ENCODE measurements around the gene MAP1LC3A. TPM values are rescaled to one million over a fixed set of nuclear protein-coding genes. Genes with fewer than 3 reads are reported as not detected.
A peak's percentile ranks its signal among the peaks of the same experiment; 100 is the strongest.
"Not testable (repeated sequence)": the region's sequence is repeated elsewhere in the genome, so short reads cannot be mapped to it uniquely, and the experiment has no call there.

MAP1LC3A gene
- 1.3 TPM for polyA plus RNA-seq (2012; ENCODE audit: missing spikeins)

GRCh38 chr20:34558320-34559218, at the start of gene MAP1LC3A:
Gene MAP1LC3A (plus strand): TSS chr20:34558718. CDS start chr20:34558869, 151 bp downstream.
- TF ChIP-seq POLR2AphosphoS5 (IDR thresholded peaks at IDR 0.05; ENCODE audit: low read depth, low read length) = no peak
- no peak for TF ChIP-seq POLR2A (IDR thresholded peaks at IDR 0.05; ENCODE audit: low read depth, low read length)
- TF ChIP-seq TAF1 (IDR thresholded peaks at IDR 0.05; ENCODE audit: borderline replicate concordance, low read depth, low read length) = no peak
- peak; percentile 87 for DNase-seq (ENCODE audit: insufficient read length)
- FAIRE-seq = peak; percentile 94

- TF ChIP-seq POLR2AphosphoS5 (IDR thresholded peaks at IDR 0.05; ENCODE audit: low read depth, low read length) = no peak
- no peak for TF ChIP-seq TAF1 (IDR thresholded peaks at IDR 0.05; ENCODE audit: borderline replicate concordance, low read depth, low read length)
- no peak for TF ChIP-seq POLR2A (IDR thresholded peaks at IDR 0.05; ENCODE audit: low read depth, low read length)
- FAIRE-seq = no peak
Observed at GRCh38 chr20:34510575-34510974, 47.9 kb upstream of the MAP1LC3A start.

GRCh38 chr20:34511891-34512265, 46.6 kb upstream of the MAP1LC3A start:
- DNase-seq (ENCODE audit: insufficient read length) = no peak
- no peak for FAIRE-seq
- TF ChIP-seq POLR2AphosphoS5 (IDR thresholded peaks at IDR 0.05; ENCODE audit: low read depth, low read length) (no peak), TAF1 (IDR thresholded peaks at IDR 0.05; ENCODE audit: borderline replicate concordance, low read depth, low read length) (no peak), POLR2A (IDR thresholded peaks at IDR 0.05; ENCODE audit: low read depth, low read length) (no peak)

More at GRCh38 chr20:34510575-34510974, 47.9 kb upstream of the MAP1LC3A start:
- DNase-seq (ENCODE audit: insufficient read length) = no peak

GRCh38 chr20:34512266-34512954, 46.1 kb upstream of the MAP1LC3A start:
- FAIRE-seq = no peak
- no peak for DNase-seq (ENCODE audit: insufficient read length)
- TF ChIP-seq POLR2AphosphoS5 (IDR thresholded peaks at IDR 0.05; ENCODE audit: low read depth, low read length) = no peak
- TF ChIP-seq TAF1 (IDR thresholded peaks at IDR 0.05; ENCODE audit: borderline replicate concordance, low read depth, low read length) = no peak
- no peak for TF ChIP-seq POLR2A (IDR thresholded peaks at IDR 0.05; ENCODE audit: low read depth, low read length)

GRCh38 chr20:34512955-34513419, 45.5 kb upstream of the MAP1LC3A start:
- TF ChIP-seq POLR2AphosphoS5 (IDR thresholded peaks at IDR 0.05; ENCODE audit: low read depth, low read length) (no peak), POLR2A (IDR thresholded peaks at IDR 0.05; ENCODE audit: low read depth, low read length) (no peak), TAF1 (IDR thresholded peaks at IDR 0.05; ENCODE audit: borderline replicate concordance, low read depth, low read length) (no peak)
- FAIRE-seq = no peak
- no peak for DNase-seq (ENCODE audit: insufficient read length)

- DNase-seq (ENCODE audit: insufficient read length); FAIRE-seq: not testable (repeated sequence)
Observed at GRCh38 chr20:34514034-34514433, 44.5 kb upstream of the MAP1LC3A start.

GRCh38 chr20:34514897-34515483, 43.5 kb upstream of the MAP1LC3A start:
- DNase-seq (ENCODE audit: insufficient read length) = no peak
- TF ChIP-seq POLR2AphosphoS5 (IDR thresholded peaks at IDR 0.05; ENCODE audit: low read depth, low read length) = no peak
- no peak for TF ChIP-seq POLR2A (IDR thresholded peaks at IDR 0.05; ENCODE audit: low read depth, low read length)
- no peak for TF ChIP-seq TAF1 (IDR thresholded peaks at IDR 0.05; ENCODE audit: borderline replicate concordance, low read depth, low read length)
- FAIRE-seq = peak; percentile 87

GRCh38 chr20:34515484-34516246, 42.9 kb upstream of the MAP1LC3A start:
- TF ChIP-seq POLR2A (IDR thresholded peaks at IDR 0.05; ENCODE audit: low read depth, low read length) = peak; percentile 55
- TF ChIP-seq TAF1 (IDR thresholded peaks at IDR 0.05; ENCODE audit: borderline replicate concordance, low read depth, low read length) = no peak
- TF ChIP-seq POLR2AphosphoS5 (IDR thresholded peaks at IDR 0.05; ENCODE audit: low read depth, low read length) = peak; percentile 56; the same call in 1 of the 2 replicates
- FAIRE-seq = no peak
- DNase-seq (ENCODE audit: insufficient read length) = peak; percentile 49

- TF ChIP-seq POLR2A (IDR thresholded peaks at IDR 0.05; ENCODE audit: low read depth, low read length) (peak; percentile 74; the same call in 1 of the 2 replicates), TAF1 (IDR thresholded peaks at IDR 0.05; ENCODE audit: borderline replicate concordance, low read depth, low read length) (no peak), POLR2AphosphoS5 (IDR thresholded peaks at IDR 0.05; ENCODE audit: low read depth, low read length) (0 out of 2 replicates have a peak, but pooled peaks have one; percentile 45)
- peak; percentile 96 for FAIRE-seq
Observed at GRCh38 chr20:34516247-34517113, 42.0 kb upstream of the MAP1LC3A start, which contains the start of gene DYNLRB1. Gene DYNLRB1 (plus strand): TSS chr20:34516422. CDS start chr20:34516459, 37 bp downstream.

GRCh38 chr20:34517114-34517505, 41.4 kb upstream of the MAP1LC3A start:
- FAIRE-seq = no peak
- TF ChIP-seq TAF1 (IDR thresholded peaks at IDR 0.05; ENCODE audit: borderline replicate concordance, low read depth, low read length) = no peak
- no peak for TF ChIP-seq POLR2AphosphoS5 (IDR thresholded peaks at IDR 0.05; ENCODE audit: low read depth, low read length)
- DNase-seq (ENCODE audit: insufficient read length) = no peak

More at GRCh38 chr20:34516247-34517113, 42.0 kb upstream of the MAP1LC3A start, which contains the start of gene DYNLRB1:
- peak; percentile 72 for DNase-seq (ENCODE audit: insufficient read length)

- not testable (repeated sequence) for FAIRE-seq; DNase-seq (ENCODE audit: insufficient read length)
Observed at GRCh38 chr20:34518863-34519262, 39.7 kb upstream of the MAP1LC3A start.

- not testable (repeated sequence) for DNase-seq (ENCODE audit: insufficient read length); FAIRE-seq
Observed at GRCh38 chr20:34519841-34520240, 38.7 kb upstream of the MAP1LC3A start.
